Measurements from ENCODE around the gene GGTLC2.
A peak's percentile ranks its signal among the peaks of the same experiment; 100 is the strongest.
"Not testable (repeated sequence)": the region's sequence is repeated elsewhere in the genome, so short reads cannot be mapped to it uniquely, and the experiment has no call there.

Gene GGTLC2

DNA sequence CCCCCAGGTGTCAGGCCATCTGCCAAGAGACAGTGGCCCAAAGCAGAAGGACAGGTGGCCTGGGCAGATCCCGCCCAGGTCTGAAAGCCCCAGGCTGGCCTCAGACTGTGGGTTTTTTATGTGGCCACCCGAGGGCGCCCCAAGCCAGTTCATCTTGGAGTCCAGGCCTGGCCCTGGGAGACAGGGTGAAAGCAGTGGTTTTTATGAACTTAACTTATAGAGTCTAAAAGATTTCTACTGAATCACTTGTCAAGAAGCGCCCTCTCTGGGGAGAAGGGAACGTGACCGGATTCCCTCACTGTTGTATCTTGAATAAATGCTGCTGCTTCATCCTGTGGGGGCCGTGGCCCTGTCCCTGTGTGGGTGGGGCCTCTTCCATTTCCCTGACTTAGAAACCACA, 8.2 kb upstream of the GGTLC2 start:
- not testable (repeated sequence) for H3K4me1 Mint-ChIP-seq; H3K27me3 Mint-ChIP-seq (ENCODE audit: low read depth); H3K27ac Mint-ChIP-seq; H3K4me3 Mint-ChIP-seq; H3K9me3 Mint-ChIP-seq; H3K36me3 Mint-ChIP-seq (ENCODE audit: low read depth)
- TF ChIP-seq, protein P1, sequence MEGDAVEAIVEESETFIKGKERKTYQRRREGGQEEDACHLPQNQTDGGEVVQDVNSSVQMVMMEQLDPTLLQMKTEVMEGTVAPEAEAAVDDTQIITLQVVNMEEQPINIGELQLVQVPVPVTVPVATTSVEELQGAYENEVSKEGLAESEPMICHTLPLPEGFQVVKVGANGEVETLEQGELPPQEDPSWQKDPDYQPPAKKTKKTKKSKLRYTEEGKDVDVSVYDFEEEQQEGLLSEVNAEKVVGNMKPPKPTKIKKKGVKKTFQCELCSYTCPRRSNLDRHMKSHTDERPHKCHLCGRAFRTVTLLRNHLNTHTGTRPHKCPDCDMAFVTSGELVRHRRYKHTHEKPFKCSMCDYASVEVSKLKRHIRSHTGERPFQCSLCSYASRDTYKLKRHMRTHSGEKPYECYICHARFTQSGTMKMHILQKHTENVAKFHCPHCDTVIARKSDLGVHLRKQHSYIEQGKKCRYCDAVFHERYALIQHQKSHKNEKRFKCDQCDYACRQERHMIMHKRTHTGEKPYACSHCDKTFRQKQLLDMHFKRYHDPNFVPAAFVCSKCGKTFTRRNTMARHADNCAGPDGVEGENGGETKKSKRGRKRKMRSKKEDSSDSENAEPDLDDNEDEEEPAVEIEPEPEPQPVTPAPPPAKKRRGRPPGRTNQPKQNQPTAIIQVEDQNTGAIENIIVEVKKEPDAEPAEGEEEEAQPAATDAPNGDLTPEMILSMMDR (IDR thresholded peaks at IDR 0.05; ENCODE audit: unreplicated experiment in 3 of 3): peak in 2 of 3 experiments; percentile 16 to 33

DNA sequence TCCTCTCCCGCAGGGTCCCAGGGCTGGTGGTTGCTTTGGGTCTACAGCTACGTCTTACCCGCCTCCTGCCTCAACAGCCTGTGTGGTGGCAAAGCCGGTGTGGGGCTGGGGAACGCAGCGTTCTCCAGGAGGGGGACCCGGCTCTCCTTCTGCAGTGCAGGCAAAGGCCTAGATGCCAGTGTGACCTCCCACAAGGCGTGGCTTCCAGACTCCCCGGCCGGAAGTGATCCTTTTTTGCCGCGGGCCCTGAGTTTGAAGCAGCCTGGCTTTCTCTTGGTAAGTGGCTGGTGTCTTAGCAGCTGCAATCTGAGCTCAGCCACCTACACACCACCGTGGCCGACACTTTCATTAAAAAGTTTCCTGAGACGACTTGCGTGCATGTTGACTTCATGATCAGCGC, 6.1 kb upstream of the GGTLC2 start:
- not testable (repeated sequence) for H3K9me3 Mint-ChIP-seq; H3K4me3 Mint-ChIP-seq; H3K4me1 Mint-ChIP-seq; H3K27me3 Mint-ChIP-seq (ENCODE audit: low read depth); H3K36me3 Mint-ChIP-seq (ENCODE audit: low read depth); H3K27ac Mint-ChIP-seq

DNA sequence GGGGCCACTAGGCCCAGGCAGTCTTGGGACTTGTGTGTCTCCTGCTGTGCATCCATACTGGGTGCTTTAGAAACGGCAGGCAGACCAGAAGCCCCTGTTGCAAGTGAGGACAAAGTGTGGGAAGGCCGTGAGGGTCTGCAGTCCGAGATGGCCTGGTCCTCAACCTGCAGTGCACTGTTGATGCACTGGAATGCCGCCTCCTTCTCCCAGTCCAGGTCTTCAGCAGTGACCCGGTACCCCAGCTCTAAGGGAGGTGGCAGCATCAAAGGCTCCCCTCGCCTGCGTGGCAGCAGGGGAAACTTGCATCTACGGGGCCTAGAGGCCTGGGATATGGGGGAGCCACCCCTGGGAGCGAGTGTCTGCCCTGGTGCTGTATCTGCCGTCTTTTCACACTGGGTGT, 2.2 kb upstream of the GGTLC2 start:
- H3K36me3 Mint-ChIP-seq (ENCODE audit: low read depth); H3K27ac Mint-ChIP-seq; H3K27me3 Mint-ChIP-seq (ENCODE audit: low read depth); H3K4me3 Mint-ChIP-seq; H3K9me3 Mint-ChIP-seq; H3K4me1 Mint-ChIP-seq: not testable (repeated sequence)

DNA sequence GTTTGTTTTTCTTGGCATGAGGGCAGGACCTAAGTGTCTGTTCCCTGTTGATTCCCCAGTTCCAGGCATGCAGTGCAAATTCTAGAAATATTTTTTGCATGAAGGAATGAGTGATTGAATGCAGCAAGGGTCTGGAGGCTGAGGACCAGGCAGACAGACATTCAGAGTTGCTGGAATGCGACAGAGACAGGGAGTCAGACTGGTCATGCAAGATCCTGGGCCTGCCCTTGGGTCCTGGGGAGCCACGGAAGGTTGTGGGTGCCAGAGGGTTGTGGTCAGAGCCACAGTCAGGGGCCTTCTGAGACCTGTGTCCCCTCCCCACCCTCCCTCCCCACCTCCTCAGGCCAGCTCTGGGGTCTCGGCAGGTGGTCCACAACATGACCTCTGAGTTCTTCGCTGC, 1.6 kb downstream of the GGTLC2 start:
- not testable (repeated sequence) for H3K4me3 Mint-ChIP-seq; H3K4me1 Mint-ChIP-seq; H3K36me3 Mint-ChIP-seq (ENCODE audit: low read depth); H3K27me3 Mint-ChIP-seq (ENCODE audit: low read depth); H3K27ac Mint-ChIP-seq; H3K9me3 Mint-ChIP-seq

DNA sequence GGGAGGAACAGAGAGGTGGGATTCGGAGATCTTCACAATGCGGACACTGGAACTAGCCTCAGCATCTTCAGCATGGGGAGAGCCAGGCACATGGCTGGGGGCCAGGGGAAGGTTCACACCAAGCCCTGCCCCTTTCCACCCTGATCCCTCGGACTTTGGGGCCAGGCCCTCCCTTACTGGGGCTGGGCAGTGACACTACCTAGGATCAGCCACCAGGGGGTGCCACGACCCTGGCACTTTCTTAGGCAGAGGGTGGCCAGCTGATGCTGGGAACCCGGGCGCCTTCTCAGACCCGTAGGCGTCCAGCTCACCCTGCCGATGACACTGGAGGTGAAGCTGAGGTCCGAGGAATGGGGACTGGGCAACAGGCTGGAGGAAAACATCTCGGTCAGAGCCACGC, 3.5 kb downstream of the GGTLC2 start:
- Mint-ChIP-seq H3K27ac (peak overlapping the region in 1 of 3 experiments; percentile 56), H3K4me1 (peaks cover 21% of the 10 kb centered on the region)
- H3K36me3 Mint-ChIP-seq (ENCODE audit: low read depth); H3K27me3 Mint-ChIP-seq (ENCODE audit: low read depth); H3K9me3 Mint-ChIP-seq; H3K4me3 Mint-ChIP-seq: not testable (repeated sequence)
- TF ChIP-seq, protein P1 (IDR thresholded peaks at IDR 0.05; ENCODE audit: unreplicated experiment in 3 of 3): peak; percentile 45 to 48 (median 45)

DNA sequence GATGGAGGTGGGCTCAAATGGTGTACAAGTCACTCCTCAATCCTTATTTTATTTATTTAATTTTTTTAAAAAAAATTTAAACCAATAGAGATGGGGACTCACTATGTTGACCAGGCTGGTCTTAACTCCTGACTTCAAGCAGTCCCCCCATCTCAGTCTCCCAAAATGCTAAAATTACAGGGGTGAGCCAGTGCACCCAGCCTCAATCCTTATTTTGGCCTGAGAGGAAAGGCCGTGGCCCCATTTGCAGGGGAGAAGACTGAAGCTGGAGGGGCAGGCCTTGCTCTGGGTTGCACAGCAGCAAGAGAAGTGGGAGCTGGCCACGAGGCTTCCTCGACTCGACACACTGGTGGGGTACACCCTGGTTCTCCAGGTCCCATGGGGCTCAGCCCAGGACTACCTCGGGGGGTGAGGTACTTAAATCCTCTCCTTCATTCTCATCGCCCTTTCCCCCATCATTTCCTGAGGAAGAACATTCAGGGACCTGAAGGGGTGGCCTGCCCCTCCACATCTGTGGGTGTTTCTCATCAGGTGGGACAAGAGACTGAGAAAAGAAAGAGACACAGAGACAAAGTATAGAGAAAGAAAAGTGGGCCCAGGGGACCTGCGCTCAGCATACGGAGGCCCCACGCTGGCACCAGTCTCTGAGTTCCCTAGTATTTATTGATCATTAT, 4.6 kb downstream of the GGTLC2 start:
- Mint-ChIP-seq H3K4me1 (peaks cover 21% of the 10 kb centered on the region), H3K27ac (peak overlapping the region; percentile 89 to 96 (median 92))
- not testable (repeated sequence) for H3K27me3 Mint-ChIP-seq (ENCODE audit: low read depth); H3K36me3 Mint-ChIP-seq (ENCODE audit: low read depth); H3K9me3 Mint-ChIP-seq; H3K4me3 Mint-ChIP-seq

DNA sequence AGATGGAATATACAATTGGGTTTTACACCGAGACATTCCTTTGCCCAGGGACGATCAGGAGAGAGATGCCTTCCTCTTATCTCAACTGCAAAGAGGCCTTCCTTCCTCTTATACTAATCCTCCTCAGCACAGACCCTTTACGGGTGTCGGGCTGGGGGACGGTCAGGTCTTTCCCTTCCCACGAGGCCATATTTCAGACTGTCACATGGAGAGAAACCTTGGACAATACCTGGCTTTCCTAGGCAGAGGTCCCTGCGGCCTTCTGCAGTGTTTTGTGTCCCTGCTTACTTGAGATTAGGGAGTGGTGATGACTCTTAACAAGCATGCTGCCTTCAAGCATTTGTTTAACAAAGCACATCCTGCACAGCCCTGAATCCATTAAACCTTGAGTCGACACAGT, 5.3 kb downstream of the GGTLC2 start:
- not testable (repeated sequence) for H3K27me3 Mint-ChIP-seq (ENCODE audit: low read depth); H3K36me3 Mint-ChIP-seq (ENCODE audit: low read depth); H3K4me3 Mint-ChIP-seq; H3K9me3 Mint-ChIP-seq
- H3K27ac Mint-ChIP-seq: peak overlapping the region; percentile 89 to 96 (median 92)
- peaks cover 21% of the 10 kb centered on the region for H3K4me1 Mint-ChIP-seq

DNA sequence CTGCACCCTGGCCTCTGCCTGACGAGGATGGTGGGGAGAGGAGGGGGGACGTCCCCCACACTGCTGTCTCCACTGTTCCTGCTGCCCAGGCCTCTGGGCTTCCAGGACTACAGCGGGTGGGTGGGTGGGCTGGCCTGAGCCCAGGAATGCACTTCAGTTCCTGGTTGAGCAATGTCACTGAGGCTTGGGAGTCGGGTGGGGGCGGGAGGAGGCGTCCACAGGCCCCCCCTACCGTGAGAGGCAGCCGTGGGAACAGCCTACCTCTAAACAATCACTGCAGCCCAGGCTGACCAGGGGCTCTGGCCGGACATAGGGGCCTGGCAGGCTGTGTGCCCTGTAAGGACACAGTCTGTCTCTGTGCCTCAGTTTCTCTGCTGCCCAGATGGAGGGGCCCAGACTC, 6.0 kb downstream of the GGTLC2 start:
- H3K4me1 Mint-ChIP-seq: peaks cover 21% of the 10 kb centered on the region
- H3K9me3 Mint-ChIP-seq; H3K27ac Mint-ChIP-seq; H3K27me3 Mint-ChIP-seq (ENCODE audit: low read depth); H3K4me3 Mint-ChIP-seq; H3K36me3 Mint-ChIP-seq (ENCODE audit: low read depth): not testable (repeated sequence)

DNA sequence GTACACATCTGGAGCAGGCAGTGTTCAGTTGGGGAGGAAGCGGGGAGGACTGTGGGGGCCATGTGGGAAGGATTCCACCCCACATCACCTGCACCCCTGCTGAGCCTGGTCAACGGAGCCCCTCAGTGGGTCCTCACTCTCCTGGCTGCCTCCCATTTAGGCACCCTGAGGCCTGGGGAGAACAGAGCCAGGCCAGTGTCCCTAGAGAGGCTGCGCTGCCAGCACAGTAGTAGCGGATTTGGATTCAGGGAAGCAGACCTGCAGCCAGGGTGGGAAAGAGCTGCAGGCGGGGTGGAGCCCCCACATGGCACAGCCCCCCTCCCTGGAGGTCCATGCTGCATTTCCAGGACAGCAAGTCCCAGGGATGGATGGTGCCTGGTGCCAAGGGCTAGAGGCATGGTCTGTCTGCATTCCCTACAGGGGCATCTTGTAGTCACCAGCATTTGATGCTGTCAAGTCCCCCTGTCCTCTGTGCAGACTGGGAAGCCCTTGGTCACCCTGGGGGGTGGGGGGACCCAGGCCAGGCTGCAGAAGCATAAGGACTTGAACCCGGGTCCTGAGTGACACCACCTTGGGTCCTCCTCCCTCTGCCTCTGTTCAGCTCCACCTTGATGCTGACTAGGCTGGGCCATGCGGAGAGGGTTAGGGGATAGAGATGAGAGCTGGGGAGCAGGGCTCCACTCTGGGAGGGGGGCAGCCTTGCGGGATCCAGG, 6.5 kb downstream of the GGTLC2 start:
- not testable (repeated sequence) for H3K27me3 Mint-ChIP-seq (ENCODE audit: low read depth); H3K36me3 Mint-ChIP-seq (ENCODE audit: low read depth); H3K4me3 Mint-ChIP-seq; H3K9me3 Mint-ChIP-seq
- Mint-ChIP-seq H3K4me1 (peaks cover 21% of the 10 kb centered on the region), H3K27ac (peak overlapping the region; percentile 98 to 100 (median 100))

DNA sequence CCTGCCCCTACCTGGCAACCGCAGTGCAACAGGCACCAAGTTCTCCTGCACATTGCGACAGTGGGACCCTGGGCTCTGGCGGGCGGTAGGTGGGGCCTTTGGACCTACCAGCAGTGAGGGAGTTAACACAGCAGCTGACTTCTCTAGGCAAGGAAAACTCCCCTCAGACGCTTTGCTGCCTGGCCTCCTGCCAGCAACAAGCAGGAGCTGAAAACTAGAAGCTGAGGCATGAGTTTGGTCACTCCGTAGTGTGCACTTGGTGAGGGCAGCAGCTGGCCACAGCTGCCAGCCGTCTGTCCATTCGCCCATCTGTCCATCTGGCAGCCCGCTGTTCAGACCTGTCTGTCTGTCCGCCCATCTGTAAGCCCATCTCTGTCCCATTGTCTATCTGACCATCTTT, 7.2 kb downstream of the GGTLC2 start:
- peaks cover 21% of the 10 kb centered on the region for H3K4me1 Mint-ChIP-seq
- H3K36me3 Mint-ChIP-seq (ENCODE audit: low read depth); H3K9me3 Mint-ChIP-seq; H3K27me3 Mint-ChIP-seq (ENCODE audit: low read depth): not testable (repeated sequence)
- peak overlapping the region; percentile 76 to 91 (median 88) for H3K4me3 Mint-ChIP-seq
- peak overlapping the region; percentile 98 to 100 (median 100) for H3K27ac Mint-ChIP-seq

DNA sequence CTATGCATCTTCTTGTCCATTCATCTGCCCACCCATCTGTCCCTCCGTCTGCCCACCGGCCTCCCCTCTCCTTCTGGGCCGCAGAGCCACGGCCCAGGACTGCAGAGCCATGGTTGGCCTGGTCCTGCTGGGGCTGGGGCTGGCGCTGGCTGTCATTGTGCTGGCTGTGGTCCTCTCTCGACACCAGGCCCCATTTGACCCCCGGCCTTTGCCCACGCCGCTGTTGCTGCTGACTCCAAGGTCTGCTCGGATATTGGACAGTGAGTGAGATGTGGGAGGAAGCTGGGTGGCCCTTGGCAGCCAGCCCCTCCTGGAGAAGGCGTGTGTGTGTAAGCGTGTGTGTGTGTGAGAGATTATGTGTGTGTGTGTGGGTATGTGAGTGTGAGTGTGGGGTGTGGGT, 7.7 kb downstream of the GGTLC2 start:
- Mint-ChIP-seq H3K27ac (peak overlapping the region; percentile 98 to 100 (median 100)), H3K4me1 (peaks cover 21% of the 10 kb centered on the region), H3K4me3 (peak overlapping the region; percentile 76 to 91 (median 88))
- H3K36me3 Mint-ChIP-seq (ENCODE audit: low read depth); H3K9me3 Mint-ChIP-seq; H3K27me3 Mint-ChIP-seq (ENCODE audit: low read depth): not testable (repeated sequence)

DNA sequence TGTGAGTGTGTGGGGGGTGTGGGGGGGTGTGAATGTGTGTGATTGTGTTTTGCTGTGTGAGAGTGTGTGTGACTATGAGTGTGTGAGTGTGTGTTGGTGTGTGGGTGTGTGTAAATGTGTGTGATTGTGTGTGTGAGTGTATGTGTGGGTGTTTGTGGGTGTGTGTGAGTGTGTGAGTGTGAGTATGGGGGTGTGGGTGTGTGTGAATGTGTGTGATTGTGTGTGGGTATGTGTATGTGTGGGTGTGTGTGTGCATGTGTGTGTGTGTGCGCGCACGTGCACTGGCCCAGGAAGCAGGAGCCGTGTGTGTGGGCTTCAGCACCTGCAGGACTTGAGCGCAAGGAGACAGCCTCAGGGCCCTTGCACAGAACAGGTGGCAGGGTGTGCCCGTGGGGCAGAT, 8.2 kb downstream of the GGTLC2 start:
- H3K9me3 Mint-ChIP-seq; H3K27me3 Mint-ChIP-seq (ENCODE audit: low read depth); H3K36me3 Mint-ChIP-seq (ENCODE audit: low read depth): not testable (repeated sequence)
- Mint-ChIP-seq H3K4me1 (peaks cover 21% of the 10 kb centered on the region), H3K27ac (peak overlapping the region; percentile 98 to 100 (median 100)), H3K4me3 (peak overlapping the region; percentile 76 to 91 (median 88))

DNA sequence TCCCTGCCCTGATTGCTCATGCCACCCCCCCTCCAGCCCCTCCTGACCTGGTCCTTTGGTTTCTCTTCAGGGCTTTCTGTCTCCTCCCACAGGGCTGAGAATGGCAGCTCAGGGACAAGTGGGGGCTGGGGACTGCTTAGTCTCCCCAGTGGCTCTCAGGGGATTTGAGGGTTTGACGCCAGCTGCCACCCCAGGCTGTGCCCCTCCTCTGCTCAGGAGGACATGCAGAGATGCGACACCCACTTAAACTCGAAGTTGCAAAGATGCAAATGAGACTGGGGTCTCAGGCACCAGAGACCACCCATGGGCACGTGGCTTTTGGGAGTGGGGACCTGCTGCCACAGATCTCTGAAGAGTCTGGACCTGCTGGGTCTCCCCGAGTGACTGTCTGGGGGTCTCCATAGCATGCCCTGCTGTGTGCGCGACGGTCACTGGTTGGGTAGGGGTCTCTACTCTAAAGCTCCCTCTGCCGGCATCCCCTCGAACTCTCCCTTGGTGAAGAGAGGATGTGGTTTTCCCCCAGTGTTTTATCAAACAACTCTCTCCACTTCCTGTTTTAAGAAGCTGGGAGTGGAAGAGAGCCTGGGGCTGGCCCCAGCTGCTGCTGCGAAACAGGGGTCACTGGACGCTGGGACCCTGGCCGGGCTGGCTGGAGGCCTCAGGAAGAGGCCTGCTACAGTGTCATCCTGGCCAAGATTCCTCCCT, 9.4 kb downstream of the GGTLC2 start:
- H3K4me1 Mint-ChIP-seq: peaks cover 21% of the 10 kb centered on the region
- H3K27me3 Mint-ChIP-seq (ENCODE audit: low read depth); H3K36me3 Mint-ChIP-seq (ENCODE audit: low read depth); H3K9me3 Mint-ChIP-seq: not testable (repeated sequence)
- peak overlapping the region in 2 of 3 experiments; percentile 36 to 38 for H3K4me3 Mint-ChIP-seq
- peak overlapping the region in 1 of 3 experiments; percentile 72 for H3K27ac Mint-ChIP-seq
